Measurements from ENCODE around the gene NEDD4L. TPM values are rescaled to one million over a fixed set of nuclear protein-coding genes. Genes with fewer than 3 reads are reported as not detected.

NEDD4L gene
- total and polyA plus RNA-seq, 2 donors, result 15.1 to 56.9 TPM

DNA sequence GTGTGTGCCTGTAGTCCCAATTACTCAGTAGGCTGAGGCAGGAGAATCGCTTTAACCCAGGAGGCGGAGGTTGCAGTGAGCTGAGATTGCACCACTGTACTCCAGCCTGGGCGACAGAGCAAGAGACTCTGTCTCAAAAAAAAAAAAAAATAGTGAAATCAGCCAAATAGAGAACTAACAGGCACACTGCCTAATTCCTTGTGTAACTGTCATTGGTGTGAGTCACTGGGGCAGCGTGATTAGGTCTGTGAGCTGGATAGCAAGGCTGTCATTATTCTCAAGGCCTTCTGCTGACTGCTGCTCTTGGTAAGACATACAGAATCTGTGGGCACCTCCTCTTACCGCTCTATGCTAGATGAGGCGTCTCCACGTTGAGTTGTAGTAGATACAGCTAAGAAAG is 270.3 kb downstream of the NEDD4L start:
- no peaks in the 10 kb centered on the region for H3K36me3 ChIP-seq (ENCODE audit: insufficient read depth)
- no peak for DNase-seq (ENCODE audit: extremely low spot score)
- no peaks in the 10 kb centered on the region for H3K4me1 ChIP-seq (ENCODE audit: insufficient read depth)
- WGBS, result 52% methylated on average over 7 of the region's 7 CpGs
- H3K27ac ChIP-seq (ENCODE audit: low read depth), result no peak overlapping the region
- no peak overlapping the region for H3K4me3 ChIP-seq (ENCODE audit: low read depth, low read length)

DNA sequence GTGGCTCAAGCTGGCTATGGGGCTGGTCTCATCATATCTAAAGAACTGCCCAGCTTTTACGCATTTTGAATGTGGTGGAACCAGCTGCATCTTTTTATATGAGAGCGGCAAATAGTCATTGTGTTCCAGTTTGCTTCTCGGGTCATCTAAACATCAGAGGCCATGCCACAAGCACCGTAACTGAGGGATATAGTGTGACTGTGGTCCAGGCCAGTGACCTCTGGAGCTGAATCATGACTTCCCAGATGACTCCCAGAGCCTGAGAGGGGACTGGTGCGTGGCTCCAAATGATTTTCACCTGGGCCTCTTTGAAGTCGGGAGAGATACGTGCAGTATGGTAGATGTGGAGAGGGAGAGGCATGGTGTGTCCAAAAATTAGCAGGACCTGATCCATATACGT is 271.0 kb downstream of the NEDD4L start:
- Histone ChIP-seq H3K4me3 (ENCODE audit: low read depth, low read length) (no peak overlapping the region), H3K36me3 (ENCODE audit: insufficient read depth) (no peaks in the 10 kb centered on the region), H3K27ac (ENCODE audit: low read depth) (no peak overlapping the region), H3K4me1 (ENCODE audit: insufficient read depth) (no peaks in the 10 kb centered on the region)
- 91% methylated on average over 8 of the region's 8 CpGs for WGBS
- no peak for DNase-seq (ENCODE audit: extremely low spot score)

DNA sequence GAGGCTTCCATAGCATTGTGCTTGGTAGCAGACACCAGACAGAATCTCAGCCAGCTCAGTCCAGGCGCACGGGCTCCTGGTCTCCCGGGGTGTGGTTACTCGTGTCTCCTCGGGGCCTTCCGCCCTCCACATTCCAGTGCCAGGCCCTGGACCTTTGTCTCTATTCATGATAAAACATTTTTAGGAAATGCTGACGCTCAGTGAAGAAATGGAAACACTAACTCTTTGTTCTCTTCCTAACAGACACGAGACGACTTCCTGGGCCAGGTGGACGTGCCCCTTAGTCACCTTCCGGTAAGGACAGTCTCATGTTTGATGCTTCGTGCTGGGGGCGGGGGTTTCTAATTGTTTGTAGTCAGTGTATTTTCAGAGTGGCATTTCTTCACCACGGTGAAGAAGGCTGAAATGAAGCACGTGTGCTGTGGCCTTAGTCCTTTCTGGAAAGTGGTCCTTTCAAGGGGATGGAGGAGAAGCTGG is 271.8 kb downstream of the NEDD4L start:
- 77% methylated on average over 15 of the region's 15 CpGs for WGBS
- DNase-seq (ENCODE audit: extremely low spot score), result no peak
- H3K27ac ChIP-seq (ENCODE audit: low read depth), result peak overlapping the region; percentile 62
- H3K36me3 ChIP-seq (ENCODE audit: insufficient read depth), result no peaks in the 10 kb centered on the region
- H3K4me1 ChIP-seq (ENCODE audit: insufficient read depth), result no peaks in the 10 kb centered on the region
- no peak overlapping the region for H3K4me3 ChIP-seq (ENCODE audit: low read depth, low read length)

DNA sequence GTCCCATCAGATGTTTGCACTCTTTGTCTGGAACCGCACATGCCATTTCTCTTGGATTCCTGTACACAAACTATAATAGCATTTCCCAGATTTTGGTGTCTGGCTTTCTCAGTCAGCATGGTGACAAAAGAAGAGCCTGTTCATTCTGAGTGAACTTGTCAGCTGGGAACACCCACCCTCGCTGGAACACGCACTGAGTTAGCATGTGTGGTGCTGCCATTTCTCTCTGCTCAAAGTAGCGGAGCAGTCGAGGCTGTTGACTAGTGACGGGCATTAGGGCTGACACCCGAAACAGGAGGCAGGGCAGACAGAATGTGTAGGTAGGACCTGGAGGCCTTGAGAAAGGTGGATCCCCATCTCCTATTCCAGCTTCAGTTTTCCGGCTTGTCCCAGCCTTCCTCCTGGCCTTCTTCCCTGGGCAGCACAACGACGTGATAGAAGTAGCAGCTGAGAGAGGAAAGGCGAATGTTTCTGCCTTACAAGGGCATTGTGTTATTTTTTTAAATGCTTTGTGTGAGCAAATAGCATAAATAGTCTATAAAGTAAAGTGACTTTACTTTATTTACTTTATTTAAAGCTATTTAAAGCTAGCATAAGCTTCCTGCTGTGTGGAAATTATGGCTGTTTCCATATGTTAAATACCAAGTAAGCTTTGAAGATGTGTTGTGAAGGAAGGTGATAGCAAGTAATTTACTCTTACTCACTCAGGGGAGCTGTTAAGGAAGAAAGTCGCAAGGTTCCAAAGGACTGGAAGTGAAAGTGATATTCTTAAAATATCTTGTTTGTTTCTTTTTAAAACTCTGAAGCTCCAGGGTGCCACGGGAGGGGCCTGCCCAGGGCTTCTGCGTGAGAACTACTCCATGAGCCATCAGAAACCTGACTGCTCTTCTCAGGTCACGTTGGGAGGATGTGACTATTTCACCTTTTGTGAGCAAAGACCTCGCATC is 272.6 kb downstream of the NEDD4L start:
- Histone ChIP-seq H3K4me3 (ENCODE audit: low read depth, low read length) (no peak overlapping the region), H3K27ac (ENCODE audit: low read depth) (no peak overlapping the region), H3K4me1 (ENCODE audit: insufficient read depth) (peaks cover 1% of the 10 kb centered on the region), H3K36me3 (ENCODE audit: insufficient read depth) (no peaks in the 10 kb centered on the region)
- WGBS, result 72% methylated on average over 16 of the region's 16 CpGs
- no peak for DNase-seq (ENCODE audit: extremely low spot score)

DNA sequence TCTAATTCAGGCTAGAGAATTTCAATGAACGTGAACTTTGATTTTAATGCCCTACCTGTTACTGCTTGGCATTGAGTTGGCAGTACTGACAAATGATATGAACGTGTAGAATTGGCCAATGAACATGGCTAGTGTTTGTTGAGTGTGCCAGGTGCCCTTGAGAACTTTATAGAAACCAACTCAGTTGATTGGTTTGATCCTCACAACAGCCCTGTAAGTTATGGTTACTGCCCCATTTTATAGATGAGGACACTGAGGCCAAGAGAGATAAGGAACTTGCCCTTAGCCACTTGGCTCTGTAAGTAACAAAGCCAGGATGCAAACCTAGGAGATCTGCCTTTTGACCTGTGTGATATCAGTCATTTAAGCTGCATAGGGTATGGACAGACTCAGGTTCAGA is 275.7 kb downstream of the NEDD4L start:
- H3K4me1 ChIP-seq (ENCODE audit: insufficient read depth), result peaks cover 1% of the 10 kb centered on the region
- WGBS, result 83% methylated on average over 2 of the region's 2 CpGs

DNA sequence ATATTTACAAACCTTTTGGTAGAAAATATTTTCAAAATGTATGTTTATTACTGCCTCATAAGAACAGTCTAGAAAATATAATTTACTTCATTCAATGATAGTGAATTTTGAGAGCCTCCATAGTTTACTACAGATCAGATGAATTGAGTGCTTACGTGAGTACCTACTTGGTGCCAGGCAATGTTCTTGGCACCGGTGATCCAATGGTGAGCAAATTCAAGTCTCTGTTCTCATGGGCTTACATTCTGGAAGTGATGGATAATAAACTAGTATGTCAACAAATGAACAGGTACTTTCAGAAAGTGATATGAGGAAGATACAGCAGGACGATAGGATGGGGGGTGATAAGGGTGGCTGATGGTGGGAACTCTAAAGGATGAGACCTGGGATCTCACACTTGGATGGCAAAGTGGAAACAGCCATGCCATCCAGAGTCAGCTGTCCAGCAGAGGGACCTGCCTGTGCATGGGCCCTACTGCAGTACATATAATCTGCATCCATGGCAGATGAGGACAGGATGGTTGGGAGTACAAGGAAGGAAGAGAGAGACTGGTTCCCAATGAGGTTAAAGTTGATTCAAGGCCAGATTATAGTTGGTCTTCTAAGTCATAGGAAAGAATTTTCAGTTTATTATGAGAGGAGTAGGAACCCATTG is 277.0 kb downstream of the NEDD4L start:
- H3K36me3 ChIP-seq (ENCODE audit: insufficient read depth), result no peaks in the 10 kb centered on the region

More for the DNA sequence above, 275.7 kb downstream of the NEDD4L start:
- Histone ChIP-seq H3K36me3 (ENCODE audit: insufficient read depth) (no peaks in the 10 kb centered on the region), H3K27ac (ENCODE audit: low read depth) (no peak overlapping the region), H3K4me3 (ENCODE audit: low read depth, low read length) (no peak overlapping the region)
- no peak for DNase-seq (ENCODE audit: extremely low spot score)

DNA sequence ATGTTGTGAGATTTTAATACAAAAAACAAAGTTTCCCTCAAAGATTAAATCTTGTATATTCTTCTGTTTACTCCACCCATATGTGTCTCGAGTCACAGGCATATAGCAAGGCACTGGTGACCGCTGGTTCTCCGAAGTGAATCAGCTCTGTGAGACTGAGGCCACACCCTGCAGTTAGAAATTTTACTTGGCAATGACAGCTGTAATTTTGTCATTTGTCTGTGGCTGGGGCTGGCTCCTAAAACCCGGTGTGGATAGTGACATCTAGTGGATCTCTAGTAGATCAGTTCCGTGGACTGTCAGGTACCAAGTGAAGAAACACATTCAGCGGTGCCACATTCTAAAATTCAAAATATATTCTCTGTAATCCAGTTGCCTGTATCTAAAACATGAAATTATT is 278.0 kb downstream of the NEDD4L start:
- H3K4me3 ChIP-seq (ENCODE audit: low read depth, low read length), result no peak overlapping the region
- WGBS, result 11% methylated on average over 6 of the region's 6 CpGs
- DNase-seq (ENCODE audit: extremely low spot score), result peak; percentile 69
- H3K4me1 ChIP-seq (ENCODE audit: insufficient read depth), result peaks cover 1% of the 10 kb centered on the region
- no peak overlapping the region for H3K27ac ChIP-seq (ENCODE audit: low read depth)
- H3K36me3 ChIP-seq (ENCODE audit: insufficient read depth), result no peaks in the 10 kb centered on the region

More for the DNA sequence above, 277.0 kb downstream of the NEDD4L start:
- Histone ChIP-seq H3K4me1 (ENCODE audit: insufficient read depth) (peaks cover 1% of the 10 kb centered on the region), H3K4me3 (ENCODE audit: low read depth, low read length) (no peak overlapping the region), H3K27ac (ENCODE audit: low read depth) (no peak overlapping the region)
- DNase-seq (ENCODE audit: extremely low spot score), result no peak
- 82% methylated on average over 3 of the region's 3 CpGs for WGBS

DNA sequence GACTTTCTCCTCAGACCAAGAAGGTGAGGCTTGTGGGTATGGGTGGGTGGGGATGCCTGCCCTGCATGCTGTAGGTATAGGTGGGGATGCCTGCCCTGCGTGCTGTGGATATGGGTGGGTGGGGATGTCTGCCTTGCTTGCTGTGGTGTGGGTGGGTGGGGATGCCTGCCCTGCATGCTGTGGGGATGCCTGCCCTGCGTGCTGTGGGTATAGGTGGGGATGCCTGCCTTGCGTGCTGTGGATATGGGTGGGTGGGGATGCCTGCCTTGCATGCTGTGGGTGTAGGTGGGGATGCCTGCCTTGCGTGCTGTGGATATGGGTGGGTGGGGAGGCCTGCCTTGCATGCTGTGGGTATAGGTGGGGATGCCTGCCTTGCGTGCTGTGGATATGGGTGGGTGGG is 278.4 kb downstream of the NEDD4L start:
- Histone ChIP-seq H3K36me3 (ENCODE audit: insufficient read depth) (no peaks in the 10 kb centered on the region), H3K27ac (ENCODE audit: low read depth) (no peak overlapping the region), H3K4me3 (ENCODE audit: low read depth, low read length) (no peak overlapping the region), H3K4me1 (ENCODE audit: insufficient read depth) (peaks cover 1% of the 10 kb centered on the region)
- 87% methylated on average over 5 of the region's 5 CpGs for WGBS
- DNase-seq (ENCODE audit: extremely low spot score), result no peak

DNA sequence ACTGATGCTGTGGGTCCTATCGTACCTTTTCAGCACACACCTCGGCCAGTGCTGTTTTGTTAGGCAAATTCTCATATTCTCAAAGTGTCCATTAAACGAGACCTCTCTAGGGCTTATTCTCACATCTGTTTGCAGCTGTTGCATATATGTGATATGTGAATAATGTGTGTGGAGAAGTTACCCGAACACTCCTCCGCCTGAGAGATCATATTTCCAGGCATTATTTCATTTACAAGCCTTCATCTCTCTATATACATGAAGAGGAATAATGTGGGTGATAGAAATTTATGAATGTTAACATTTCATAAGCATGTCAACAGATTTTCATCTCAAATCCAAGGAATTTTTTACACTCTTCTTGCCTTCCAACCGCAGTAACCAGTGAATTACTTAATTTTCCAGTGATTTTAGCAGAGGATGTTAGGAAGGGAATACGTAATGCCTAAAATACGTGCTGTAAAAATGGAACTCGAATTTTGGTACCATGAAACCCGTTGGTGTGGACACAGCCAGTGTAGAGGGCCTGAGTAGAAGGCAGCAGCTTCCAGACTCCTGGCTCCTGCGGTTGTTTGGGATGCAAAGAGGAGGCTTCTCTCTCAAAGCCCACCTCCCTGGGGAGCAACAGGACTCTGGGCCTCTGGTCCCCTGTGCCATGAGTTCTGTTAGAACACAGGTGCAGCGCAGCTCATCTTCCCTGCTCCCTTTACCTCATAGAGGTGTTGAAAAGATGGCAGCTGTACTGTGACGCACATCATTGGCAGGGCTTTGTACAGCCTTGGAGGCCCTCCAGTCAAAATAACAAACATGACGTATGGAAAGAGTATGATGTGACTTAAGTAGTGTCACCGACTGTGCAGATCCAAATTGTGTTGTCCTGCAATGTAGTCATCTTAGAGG is 280.1 kb downstream of the NEDD4L start:
- H3K4me1 ChIP-seq (ENCODE audit: insufficient read depth), result peaks cover 1% of the 10 kb centered on the region
- DNase-seq (ENCODE audit: extremely low spot score), result no peak
- H3K36me3 ChIP-seq (ENCODE audit: insufficient read depth), result no peaks in the 10 kb centered on the region
- no peak overlapping the region for H3K27ac ChIP-seq (ENCODE audit: low read depth)
- no peak overlapping the region for H3K4me3 ChIP-seq (ENCODE audit: low read depth, low read length)
- 86% methylated on average over 15 of the region's 15 CpGs for WGBS

DNA sequence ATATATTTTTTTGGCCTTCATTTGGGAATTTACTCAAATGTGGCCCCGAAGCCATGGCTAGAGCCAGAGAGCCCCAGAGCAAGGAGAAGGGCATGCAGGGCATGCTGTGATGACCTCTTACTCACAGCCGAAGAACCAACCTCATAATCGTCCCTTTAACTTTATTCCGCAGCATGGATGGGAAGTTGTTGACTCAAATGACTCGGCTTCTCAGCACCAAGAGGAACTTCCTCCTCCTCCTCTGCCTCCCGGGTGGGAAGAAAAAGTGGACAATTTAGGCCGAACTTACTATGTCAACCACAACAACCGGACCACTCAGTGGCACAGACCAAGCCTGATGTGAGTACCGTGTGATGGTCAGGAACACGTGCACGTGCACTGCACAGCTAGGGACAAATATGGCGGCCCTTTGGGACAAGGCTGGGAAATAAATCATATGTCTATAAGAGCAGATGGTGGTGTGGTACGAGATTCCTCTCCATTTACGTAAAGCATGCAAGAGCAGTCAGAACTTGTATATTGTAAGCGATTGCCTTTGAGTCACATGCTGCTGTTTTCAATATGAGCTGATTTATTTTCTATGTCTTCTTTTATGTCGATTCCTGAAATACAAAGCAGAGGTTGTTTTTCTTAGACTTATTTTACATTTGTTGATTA is 280.9 kb downstream of the NEDD4L start:
- DNase-seq (ENCODE audit: extremely low spot score), result no peak
- no peak overlapping the region for H3K27ac ChIP-seq (ENCODE audit: low read depth)
- H3K4me3 ChIP-seq (ENCODE audit: low read depth, low read length), result no peak overlapping the region
- H3K36me3 ChIP-seq (ENCODE audit: insufficient read depth), result no peaks in the 10 kb centered on the region
- peaks cover 1% of the 10 kb centered on the region for H3K4me1 ChIP-seq (ENCODE audit: insufficient read depth)
- 95% methylated on average over 16 of the region's 16 CpGs for WGBS

DNA sequence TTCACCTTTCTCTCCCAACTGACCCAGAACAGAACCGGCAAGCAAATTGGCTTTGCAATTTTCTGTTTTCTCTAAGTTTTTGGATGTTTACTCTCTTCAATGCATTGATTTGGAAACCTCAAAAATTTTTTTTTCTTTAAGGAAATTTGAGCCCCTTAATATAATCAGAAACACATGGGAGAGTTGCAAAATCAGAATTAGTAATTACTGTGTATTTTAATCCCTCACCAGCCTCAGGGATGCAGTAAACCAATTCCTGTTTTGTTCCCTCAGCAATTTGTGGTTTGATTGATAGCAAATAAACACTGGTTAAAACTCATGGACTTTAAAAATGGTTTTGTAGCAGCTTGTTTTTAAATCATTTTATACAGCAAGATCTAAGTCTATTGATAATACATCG is 281.5 kb downstream of the NEDD4L start:
- peaks cover 1% of the 10 kb centered on the region for H3K4me1 ChIP-seq (ENCODE audit: insufficient read depth)
- H3K36me3 ChIP-seq (ENCODE audit: insufficient read depth), result no peaks in the 10 kb centered on the region
- DNase-seq (ENCODE audit: extremely low spot score), result no peak
- H3K4me3 ChIP-seq (ENCODE audit: low read depth, low read length), result no peak overlapping the region
- whole genome bisulfite sequencing, result 77% methylated on average over 2 of the region's 2 CpGs
- H3K27ac ChIP-seq (ENCODE audit: low read depth), result no peak overlapping the region

DNA sequence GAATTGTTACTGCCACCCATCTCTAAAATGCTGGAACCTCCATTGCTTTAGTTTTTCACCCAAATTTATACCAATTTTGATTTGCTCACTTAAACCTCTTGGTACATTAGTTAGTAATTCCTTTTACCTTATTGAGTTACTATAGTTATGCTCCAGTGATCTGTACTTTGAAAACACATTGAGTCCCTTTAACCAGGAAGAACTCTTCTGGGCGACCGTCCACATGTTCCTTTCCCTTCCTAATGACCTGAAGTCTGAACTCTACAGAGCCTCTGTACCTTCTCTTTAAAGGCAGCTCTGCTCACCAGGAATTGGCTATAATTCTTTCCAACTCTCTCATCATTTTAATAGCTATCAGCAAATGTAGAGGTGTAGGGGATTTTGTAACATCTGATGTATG is 290.0 kb downstream of the NEDD4L start:
- no peaks in the 10 kb centered on the region for H3K4me1 ChIP-seq (ENCODE audit: insufficient read depth)
- H3K36me3 ChIP-seq (ENCODE audit: insufficient read depth), result no peaks in the 10 kb centered on the region
- DNase-seq (ENCODE audit: extremely low spot score), result no peak
- H3K4me3 ChIP-seq (ENCODE audit: low read depth, low read length), result no peak overlapping the region
- no peak overlapping the region for H3K27ac ChIP-seq (ENCODE audit: low read depth)
- 95% methylated on average over 2 of the region's 2 CpGs for WGBS

DNA sequence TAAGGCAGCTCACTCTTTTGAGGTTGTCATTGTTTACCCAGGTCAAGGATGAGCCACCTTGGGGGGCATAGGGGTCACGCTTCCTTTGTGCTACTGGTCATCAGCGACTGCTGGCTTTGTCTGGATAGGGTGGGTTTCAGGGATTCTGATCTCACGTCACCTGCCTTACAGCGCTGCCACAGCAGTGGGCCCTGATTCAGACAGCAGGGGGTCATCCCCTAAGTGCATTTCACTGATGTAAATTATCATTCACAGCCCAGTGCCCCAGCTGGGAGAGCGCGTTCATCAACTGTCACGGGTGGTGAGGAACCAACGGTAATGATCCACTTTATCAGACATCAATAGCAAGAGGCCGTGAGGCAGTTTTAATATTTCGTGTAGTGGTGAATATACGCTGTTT is 291.2 kb downstream of the NEDD4L start:
- Histone ChIP-seq H3K4me3 (ENCODE audit: low read depth, low read length) (no peak overlapping the region), H3K4me1 (ENCODE audit: insufficient read depth) (no peaks in the 10 kb centered on the region), H3K27ac (ENCODE audit: low read depth) (no peak overlapping the region), H3K36me3 (ENCODE audit: insufficient read depth) (no peaks in the 10 kb centered on the region)
- DNase-seq (ENCODE audit: extremely low spot score), result no peak
- WGBS, result 94% methylated on average over 11 of the region's 11 CpGs
